ENCODE data around the gene MAGEA12. TPM values are rescaled to one million over a fixed set of nuclear protein-coding genes. Genes with fewer than 3 reads are reported as not detected.
"Not testable (repeated sequence)": the region's sequence is repeated elsewhere in the genome, so short reads cannot be mapped to it uniquely, and the experiment has no call there.

MAGEA12 gene
- total RNA-seq, 1 donor from 2014 or later: not detected

GRCh38 chrX:152769549-152770289 lies 36.2 kb downstream of the MAGEA12 start, which contains the start of gene MAGEA6:
Gene MAGEA6, minus strand, starts transcription at chrX:152769689. Its CDS starts 2,039 bp downstream, at chrX:152767650.
- H3K36me3 ChIP-seq; ATAC-seq; intact Hi-C loops (cut with DNase I); H3K27ac ChIP-seq; H3K4me1 ChIP-seq; DNase-seq; H3K4me3 ChIP-seq; H3K27me3 ChIP-seq; H3K9me3 ChIP-seq: not testable (repeated sequence)

GRCh38 chrX:152787062-152787461 lies 53.5 kb downstream of the MAGEA12 start:
- H3K4me3 ChIP-seq; H3K36me3 ChIP-seq; H3K9me3 ChIP-seq; H3K27me3 ChIP-seq; intact Hi-C loops (cut with DNase I); DNase-seq; H3K4me1 ChIP-seq; H3K27ac ChIP-seq: not testable (repeated sequence)
- peak; percentile 45 for ATAC-seq

Other genes starting within 250 kb of the MAGEA12 start
- not detected for gene GABRQ, start 95.9 kb upstream of the MAGEA12 start, total RNA-seq
- gene MAGEA3, start 35.0 kb upstream of the MAGEA12 start, total RNA-seq: not detected
- not detected for gene CSAG2, start 24.5 kb upstream of the MAGEA12 start, total RNA-seq
- gene MAGEA2B, start 19.1 kb upstream of the MAGEA12 start, total RNA-seq: not detected
- gene CSAG1, start within 50 bp of the MAGEA12 start, total RNA-seq: not detected
- not detected for gene MAGEA2, start 20.1 kb downstream of the MAGEA12 start, total RNA-seq
- not detected for gene CSAG3, start 25.5 kb downstream of the MAGEA12 start, total RNA-seq
- not detected for gene MAGEA6, start 35.9 kb downstream of the MAGEA12 start, total RNA-seq
- 20.9 TPM for gene CETN2, start 97.0 kb downstream of the MAGEA12 start, total RNA-seq
- gene NSDHL, start 97.3 kb downstream of the MAGEA12 start, total RNA-seq: 27.0 TPM
- 16.3 TPM for gene ZNF185, start 164.3 kb downstream of the MAGEA12 start, total RNA-seq

Measured in upper lobe of right lung (tissue), 1 donor.